Measurements from ENCODE around the gene CDHR5.

CDHR5 gene

DNA sequence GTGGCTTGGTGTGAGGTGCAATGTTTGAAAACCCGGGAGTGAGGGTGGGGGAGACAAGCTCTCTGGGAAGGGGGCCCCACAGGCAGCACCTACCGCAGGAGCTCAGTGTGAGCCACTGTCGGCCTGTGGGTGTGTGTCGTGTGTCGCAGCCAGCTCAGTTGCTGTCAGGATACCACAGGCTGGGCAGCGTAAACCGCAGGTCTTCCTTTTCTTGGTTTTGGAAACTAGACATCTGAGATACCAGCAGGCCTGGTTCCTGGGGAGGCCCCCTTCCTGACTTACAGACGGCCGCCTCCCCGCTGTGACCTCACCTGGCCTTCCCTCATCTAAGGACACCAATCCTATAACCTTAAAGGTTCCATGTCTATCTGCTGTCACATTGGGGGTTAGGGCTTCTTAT is 28.4 kb downstream of the CDHR5 start:
- TF ChIP-seq CTCF (IDR thresholded peaks at IDR 0.05): no peak

- TF ChIP-seq CTCF (IDR thresholded peaks at IDR 0.05): no peak
These were observed 29.4 kb downstream of the CDHR5 start for GRCh38 chr11:595400-595799.

DNA sequence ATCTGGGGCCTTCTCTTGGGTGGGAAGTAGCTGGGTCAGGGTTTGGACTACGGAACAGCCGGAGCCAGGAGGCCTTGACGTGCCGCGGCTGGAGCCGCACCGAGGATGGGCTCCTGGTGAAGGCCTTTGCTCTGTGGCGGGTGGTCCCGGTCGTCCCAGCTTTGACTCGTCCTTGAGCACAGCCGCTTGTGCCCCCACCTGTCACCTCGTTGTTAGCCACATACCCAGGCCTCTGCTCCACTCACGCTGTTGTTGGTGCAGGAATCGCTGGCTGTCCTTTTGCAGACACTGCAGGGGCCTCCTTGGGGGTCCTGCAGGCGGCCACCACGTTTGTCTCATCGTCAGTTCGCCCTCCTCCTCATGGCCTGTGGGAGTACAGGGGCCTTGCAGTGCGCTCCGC is 31.4 kb downstream of the CDHR5 start:
- TF ChIP-seq CTCF (IDR thresholded peaks at IDR 0.05): no peak

- no peak for TF ChIP-seq CTCF (IDR thresholded peaks at IDR 0.05)
These were observed 31.8 kb downstream of the CDHR5 start for GRCh38 chr11:592918-593317.

DNA sequence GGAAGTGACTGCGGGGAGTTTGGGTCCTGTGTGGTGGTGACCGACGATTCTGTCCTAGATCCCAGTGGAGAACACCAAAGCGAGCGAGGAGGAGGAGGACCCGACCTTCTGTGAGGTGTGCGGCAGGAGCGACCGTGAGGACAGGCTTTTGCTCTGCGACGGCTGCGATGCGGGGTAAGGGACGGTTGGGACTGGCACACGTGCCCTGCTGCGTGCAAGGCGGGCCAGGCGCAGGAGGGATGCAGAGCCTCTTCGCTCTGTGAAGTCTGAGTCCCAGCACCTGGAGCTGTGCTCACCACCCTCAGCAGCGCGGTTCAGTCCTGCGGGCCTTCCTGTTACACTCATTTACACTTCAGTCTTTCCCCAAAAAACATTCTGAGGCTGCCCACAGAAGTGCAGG is 32.3 kb downstream of the CDHR5 start:
- TF ChIP-seq CTCF (IDR thresholded peaks at IDR 0.05): no peak

DNA sequence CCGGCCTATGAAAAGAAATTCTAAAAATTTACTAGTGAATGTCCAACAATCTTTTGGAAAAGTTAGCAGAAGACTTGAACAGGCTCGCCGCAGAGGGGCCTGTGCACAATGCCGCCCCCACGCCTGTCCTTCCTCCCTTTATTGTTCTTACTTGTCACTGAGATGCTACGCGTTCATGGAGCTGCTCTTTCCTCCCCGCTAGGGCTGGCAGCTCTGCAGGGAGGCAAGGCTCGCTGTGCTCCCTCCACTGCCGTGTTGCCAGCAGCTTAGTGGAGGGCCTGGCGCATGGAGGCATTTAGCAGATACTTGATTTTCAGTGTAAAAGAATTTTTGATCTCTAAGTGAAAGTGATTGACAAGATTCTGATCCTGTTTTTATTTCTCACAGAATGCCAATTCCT is 33.8 kb downstream of the CDHR5 start:
- no peak for TF ChIP-seq CTCF (IDR thresholded peaks at IDR 0.05)

DNA sequence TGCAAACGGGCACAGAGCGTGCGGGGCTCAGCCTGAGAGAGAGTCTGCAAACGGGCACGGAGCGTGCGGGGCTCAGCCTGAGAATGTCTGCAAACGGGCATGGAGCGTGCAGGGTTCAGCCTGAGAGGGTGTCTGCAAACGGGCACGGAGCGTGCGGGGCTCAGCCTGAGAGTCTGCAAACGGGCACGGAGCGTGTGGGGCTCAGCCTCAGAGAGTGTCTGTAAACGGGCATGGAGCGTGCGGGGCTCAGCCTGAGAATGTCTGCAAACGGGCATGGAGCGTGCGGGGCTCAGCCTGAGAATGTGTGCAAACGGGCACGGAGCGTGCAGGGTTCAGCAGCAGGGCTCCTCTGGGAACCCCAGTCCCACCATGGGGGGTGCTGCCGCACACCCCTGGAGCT is 35.0 kb downstream of the CDHR5 start:
- TF ChIP-seq CTCF (IDR thresholded peaks at IDR 0.05): no peak

DNA sequence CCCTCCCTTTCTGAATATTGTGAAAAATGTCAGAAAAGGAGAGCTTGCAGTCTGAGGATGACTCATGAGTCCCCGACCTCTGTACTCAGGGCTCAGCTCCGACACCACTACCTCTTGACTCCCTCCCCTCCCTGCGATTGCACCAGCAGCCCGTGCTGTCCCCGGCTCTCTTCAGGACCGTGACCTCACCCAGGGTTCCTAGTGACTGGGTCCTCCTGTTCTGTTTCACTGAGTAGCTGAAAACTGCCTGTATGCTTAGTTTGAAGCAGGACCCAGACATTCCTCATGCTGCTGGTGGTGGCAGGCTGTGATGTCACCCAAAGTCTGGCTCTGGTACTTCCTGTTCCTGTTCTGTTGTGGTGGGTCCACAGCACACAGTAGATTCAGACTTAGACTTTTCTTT is 36.8 kb downstream of the CDHR5 start:
- TF ChIP-seq CTCF (IDR thresholded peaks at IDR 0.05): no peak
